Midbrain (tissue), 1 donor: Measurements from ENCODE around the gene CEP164.
"Not testable (repeated sequence)": the region's sequence is repeated elsewhere in the genome, so short reads cannot be mapped to it uniquely, and the experiment has no call there.

ENCODE experiments used
- DNase-seq: peaks from one replicate; lab custom pipeline; 2025; lab: John Stamatoyannopoulos, UW

Gene CEP164

DNA sequence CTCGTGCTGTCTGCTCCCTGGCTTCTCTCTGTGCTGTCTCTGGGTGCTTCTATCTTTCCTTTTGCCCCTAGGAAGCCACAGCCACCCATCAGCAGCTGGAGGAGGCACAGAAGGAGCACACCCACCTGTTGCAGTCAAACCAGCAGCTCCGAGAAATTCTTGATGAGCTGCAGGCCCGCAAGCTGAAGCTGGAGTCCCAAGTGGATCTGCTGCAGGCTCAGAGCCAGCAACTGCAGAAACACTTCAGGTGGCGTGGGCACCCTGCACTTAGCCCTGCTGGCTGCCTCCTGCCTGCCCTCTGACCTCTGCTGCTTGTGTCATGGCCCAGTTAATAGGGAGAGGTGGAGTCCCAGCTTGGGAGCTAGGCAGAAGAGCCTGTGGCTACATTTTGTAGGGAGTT is 67.8 kb downstream of the CEP164 start:
- no peak for DNase-seq

DNA sequence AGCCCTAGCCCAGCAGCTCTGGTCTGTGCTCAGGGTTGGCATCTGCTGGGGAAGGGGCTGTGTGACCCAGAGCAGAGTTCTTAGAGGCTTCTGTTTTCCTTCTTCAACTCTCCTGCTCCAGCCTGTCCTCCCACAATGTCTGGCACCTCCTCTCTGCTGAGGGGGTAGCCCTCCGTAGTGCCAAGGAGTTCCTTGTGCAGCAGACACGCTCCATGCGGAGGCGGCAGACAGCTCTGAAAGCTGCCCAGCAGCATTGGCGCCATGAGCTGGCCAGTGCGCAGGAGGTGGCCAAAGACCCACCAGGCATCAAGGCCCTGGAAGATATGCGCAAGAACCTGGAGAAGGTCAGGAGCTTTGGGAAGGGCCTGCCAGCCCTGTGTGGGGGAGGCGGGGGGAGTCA is 69.3 kb downstream of the CEP164 start:
- DNase-seq = no peak

DNA sequence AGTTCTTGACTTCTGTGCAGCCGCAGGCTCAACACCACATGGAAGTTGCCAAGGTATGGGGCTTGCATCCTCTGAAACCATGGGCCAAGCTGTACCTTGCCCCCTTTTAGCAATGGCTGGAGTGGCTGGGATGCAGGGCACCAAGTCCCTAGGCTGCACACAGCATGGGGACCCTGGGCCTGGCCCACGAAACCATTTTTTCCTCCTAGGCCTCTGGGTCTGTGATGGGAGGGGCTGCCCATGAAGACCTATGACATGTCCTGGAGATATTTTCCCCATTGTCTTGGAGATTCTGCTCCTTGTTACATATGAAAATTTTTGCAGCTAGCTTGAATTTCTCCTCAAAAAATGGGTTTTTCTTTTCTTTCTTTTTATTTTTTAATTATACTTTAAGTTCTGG is 71.0 kb downstream of the CEP164 start:
- not testable (repeated sequence) for DNase-seq

DNA sequence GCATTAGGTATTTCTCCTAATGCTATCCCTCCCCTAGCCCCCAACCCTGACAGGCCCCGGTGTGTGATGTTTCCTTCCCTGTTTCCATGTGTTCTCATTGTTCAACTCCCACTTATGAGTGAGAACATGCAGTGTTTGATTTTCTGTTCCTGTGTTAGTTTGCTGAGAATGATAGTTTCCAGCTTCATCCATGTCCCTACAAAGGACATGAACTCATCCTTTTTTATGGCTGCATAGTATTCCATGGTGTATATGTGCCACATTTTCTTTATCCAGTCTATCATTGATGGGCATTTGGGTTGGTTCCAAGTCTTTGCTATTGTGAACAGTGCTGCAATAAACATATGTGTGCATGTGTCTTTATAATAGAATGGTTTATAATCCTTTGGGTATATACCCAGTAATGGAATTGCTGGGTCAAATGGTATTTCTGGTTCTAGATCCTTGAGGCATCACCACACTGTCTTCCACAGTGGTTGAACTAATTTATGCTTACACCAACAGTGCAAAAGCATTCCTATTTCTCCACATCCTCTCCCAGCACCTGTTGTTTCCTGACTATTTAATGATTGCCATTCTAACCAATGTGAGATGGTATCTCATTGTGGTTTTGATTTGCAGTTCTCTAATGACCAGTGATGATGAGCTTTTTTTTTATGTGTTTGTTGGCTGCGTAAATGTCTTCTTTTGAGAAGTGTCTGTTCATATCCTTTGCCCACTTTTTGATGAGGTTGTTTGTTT is 71.6 kb downstream of the CEP164 start:
- not testable (repeated sequence) for DNase-seq

DNA sequence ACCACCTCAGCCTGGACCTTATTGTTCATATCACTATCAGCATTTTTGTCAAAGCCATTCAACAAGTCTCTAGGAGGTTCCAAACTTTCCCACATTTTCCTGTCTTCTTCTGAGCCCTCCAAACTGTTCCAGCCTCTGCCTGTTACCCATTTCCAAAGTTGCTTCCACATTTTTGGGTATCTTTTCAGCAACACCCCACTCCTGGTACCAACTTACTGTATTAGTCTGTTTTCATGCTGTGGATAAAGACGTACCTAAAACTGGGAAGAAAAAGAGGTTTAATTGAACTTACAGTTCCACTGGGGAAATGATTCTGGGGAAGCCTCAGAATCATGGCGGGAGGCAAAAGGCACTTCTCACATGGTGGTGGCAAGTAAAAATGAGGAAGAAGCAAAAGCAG is 78.2 kb downstream of the CEP164 start:
- DNase-seq = not testable (repeated sequence)

DNA sequence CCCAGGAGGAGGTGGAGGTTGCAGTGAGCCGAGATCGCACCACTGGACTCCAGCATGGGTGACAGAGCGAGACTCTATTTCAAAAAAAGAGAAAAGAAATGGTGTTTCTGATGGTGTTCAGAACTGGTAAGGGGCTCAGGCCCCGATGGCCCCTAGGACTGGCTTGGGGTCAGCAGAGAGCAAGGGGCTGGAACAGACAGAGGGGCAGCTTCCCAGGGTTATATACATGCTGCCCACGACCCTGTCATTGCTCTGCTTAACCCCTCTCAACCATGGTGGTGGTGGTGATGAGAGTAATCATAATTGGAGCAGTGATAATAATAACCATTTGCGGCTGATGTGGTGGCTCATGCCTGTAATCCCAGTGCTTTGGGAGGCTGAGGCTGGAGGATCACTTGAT is 79.4 kb downstream of the CEP164 start:
- no peak for DNase-seq

DNA sequence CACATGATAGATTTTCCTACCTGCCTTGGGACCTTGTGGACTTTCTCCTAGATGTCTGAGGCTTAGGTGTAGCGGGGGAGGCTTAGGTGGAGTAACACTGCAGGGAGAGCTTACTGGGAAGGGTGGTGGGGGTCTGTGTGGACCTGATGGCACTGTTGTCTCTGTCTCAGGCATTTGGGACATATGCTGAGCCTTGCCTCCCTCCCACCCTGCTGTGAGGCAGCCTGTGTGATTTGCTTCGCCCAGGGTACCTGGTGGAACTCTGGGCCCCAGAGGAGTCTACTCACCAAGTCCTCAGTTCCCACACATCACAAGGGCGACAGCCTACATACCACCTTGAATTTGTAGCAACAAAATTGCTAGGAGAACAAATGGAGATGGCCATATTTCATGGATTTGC is 80.7 kb downstream of the CEP164 start:
- no peak for DNase-seq

DNA sequence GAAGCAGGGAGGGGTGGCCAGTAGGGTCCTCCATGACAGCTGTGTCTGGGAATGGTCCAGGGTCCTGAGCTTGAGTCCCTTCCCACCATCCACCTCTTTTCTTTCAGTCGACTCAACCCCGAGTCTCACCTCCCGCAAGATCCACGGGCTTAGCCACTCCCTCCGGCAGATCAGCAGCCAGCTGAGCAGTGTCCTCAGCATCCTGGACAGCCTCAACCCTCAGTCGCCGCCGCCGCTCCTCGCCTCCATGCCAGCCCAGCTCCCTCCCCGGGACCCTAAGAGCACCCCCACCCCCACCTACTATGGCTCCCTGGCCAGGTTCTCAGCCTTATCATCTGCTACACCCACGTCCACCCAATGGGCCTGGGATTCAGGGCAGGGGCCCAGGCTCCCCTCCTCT is 81.9 kb downstream of the CEP164 start:
- DNase-seq = no peak

DNA sequence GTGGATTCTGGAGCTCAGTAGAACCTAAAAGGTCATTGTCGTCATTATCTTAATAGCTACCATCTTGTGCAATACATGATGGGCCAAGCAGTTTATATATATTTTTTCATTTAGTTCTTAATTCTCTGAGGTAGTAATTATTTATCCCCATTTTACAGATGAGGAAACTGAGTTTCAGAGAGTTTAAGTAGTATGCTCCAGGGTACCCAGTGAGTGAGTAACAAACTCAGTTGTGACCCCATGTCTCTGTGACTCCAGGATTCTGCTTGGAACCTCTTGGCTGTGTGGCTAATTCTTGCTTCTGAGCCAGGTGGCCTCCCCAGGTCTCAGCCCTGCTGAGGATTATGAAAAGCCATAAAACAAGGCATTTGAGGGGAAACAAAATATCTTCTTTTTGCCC is 82.6 kb downstream of the CEP164 start:
- no peak for DNase-seq

DNA sequence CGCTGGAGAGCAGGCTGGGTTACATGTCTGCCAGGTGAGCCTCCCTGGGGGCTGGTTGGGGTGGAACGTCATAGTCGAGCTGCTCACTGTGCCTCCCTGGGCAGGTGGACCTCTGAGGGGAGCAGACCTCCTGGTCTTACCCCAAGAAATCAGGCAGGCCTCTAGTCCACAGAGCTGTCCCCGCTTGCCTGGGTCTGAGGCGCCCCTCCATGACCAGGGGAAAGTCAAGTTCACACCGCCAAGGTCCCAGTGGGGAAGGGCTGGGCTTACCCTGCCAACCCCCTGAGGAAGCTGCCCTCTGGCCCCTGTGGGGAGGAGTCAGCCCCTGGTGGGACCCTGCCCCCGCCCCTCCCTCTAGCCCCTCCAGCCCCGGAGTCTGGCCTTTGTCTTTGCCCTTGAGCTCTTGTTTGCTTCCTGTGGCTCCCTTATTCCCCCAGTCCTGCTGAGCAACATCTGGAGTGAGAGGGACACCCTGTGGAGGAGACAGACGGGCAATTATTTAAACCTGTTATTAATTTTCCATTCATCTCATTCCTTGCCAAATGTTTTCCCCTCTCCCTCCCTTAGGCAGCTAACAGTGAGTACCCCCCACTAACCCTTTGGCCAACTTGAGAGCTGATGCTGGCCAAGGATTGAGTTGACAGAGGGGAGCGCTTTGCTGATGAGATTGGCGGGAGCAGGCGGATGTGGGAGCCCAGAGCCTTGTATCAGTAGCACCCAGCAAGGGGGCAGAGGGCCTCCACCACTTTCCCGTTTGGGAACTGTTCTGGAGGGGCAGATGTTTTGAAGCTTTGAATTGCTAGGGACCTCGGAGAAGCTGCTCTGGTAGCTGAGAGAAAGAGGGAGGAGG is 83.4 kb downstream of the CEP164 start:
- DNase-seq = no peak

DNA sequence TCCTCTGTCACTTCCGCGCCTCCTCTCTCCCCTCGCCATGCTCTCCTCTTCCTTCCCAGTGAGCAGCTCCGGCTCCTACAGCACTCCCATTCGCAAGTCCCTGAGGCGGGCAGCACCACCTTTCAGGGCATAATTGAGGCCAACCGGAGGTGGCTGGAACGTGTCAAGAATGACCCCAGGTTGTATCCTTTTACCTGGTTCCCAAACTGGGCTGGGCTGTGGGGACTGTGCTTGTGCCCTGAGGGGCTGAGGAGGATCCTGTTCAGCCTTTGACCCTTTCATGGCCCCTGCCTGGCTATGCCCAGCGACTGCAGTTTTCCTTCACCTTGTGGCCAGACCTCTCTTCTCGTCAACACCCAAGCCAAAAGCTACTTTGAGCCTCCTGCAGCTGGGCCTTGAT is 84.1 kb downstream of the CEP164 start:
- no peak for DNase-seq

DNA sequence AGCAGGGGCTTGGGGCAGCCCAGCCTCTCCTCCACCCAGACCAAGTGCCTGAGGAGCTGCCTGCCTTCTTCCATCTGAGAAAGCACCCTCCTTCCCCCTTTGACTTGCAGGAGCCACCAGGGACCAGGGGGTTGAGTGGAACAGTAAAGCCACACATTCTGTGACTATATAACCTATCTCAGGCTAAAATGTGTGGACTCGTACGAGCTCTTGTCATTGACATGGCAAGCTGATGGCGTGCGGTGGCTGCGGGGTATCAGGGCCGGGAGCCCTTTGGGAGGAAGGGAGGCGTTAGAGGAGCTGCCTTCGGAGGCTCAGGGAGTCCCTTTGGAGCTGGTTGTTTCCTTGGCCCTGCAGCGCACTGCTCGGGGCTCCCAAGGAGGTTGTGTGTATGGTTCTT is 84.5 kb downstream of the CEP164 start:
- no peak for DNase-seq

DNA sequence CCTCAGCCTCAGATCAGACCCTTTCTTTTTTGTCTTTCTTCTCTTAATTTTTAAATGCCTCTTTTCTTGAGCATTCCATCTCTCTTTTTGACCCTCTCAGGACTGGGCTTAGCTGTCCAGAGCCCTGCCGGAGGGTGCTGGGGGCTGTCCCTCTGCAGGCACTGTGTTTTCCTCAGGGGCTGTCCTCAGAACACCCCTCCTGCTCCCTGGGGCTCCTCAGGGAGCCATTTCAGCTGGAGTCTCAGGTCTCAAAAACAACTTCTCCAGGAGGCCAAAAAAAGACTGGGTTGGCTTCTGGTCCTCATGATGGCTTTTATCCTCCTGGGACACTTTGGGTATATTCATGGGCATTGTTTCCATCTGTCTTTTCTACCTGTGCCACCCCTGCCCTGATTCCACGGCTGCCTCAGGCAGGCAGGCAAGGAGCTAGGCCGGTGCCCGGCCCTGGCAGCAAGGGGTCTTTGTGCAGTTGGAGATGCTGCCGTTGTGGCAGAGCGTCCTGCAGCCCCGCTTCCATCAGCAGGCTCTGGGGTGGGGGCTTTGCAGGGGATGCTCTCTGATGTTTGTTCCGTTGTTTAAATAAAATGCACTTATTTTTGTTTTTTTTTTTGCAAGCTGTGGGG is 85.1 kb downstream of the CEP164 start:
- no peak for DNase-seq

DNA sequence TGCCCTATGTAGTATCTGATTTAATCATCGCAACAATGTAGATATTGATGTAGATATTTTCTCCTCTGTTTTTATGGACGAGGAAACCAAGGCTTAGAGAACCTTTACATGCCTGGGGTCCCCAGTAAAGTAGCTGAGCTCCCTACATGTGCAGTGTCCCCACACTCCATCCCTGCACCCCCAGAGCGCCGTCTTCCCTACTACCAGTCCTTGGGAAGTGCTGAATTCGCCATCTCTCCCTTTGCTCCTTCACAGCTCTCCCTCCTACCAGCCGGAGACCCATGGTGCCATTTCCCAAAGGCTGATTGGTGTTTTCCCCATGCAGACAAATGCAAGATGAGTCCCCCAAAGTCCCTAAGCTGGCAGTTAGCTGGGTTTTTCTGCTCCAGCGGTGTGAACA is 86.0 kb downstream of the CEP164 start:
- DNase-seq = no peak

DNA sequence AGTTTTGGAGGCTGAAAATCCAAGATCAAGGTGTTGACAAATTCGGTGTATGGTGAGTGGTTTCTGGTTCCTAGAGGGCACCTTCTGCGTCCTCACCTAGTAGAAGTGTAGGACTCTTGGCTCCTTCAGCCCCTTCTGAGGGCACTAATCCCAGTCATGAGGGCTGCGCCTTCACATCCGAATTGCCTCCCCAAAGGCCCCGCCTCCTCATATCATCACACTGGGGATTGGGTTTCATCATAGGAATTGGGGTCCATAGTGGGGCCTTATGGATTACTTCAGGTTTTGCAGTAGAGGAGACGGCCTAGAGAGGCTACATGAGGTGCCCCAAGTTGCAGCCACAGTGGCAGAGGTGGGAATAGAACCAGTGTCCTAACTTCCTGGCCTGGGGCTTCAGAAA is 87.1 kb downstream of the CEP164 start:
- no peak for DNase-seq

DNA sequence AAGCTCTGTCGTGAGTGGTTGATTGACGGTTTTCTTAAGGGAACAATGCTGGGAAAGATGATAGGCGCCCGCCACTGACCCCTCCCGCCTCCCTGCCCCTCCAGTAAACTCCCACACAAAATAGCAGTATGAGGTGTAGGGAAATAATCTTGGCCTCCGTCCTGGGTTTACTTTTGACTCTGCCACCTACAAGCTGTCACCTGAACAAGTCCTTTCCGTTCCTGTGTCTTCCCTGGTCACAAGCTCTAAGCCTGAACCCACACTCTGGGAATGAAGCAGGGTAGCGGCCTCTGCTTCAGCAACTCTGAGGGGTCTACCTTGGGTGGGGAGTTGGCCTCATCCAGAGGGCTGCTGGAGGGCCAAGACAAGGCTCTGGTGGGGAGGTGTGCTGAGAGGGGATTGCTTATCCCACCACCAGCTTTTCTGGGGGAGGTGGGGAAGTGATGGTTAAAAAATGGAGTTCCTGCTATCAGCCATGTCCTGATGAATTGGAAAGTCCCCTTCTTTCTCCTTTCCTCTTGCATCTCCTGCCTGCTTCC is 87.8 kb downstream of the CEP164 start:
- DNase-seq = no peak

DNA sequence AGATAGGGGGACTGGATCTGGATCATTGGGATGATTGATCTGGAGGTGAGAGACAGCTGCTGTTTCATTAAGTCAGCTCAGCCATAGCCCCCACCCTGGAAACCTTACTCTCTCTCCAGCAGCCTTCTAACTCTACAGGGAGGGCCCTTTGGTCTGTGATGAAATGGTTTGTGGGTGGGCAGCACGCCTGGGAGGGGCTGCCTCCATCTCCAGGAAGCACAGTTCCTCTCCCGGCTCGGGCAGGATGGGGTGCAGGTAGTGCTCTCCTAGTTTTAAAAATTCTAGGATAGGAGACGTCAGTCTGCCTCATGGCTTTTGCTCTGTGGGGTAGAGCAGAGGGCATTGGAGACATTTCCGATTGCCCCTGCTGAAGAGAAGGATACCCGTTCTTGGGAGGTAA is 89.7 kb downstream of the CEP164 start:
- DNase-seq = no peak

DNA sequence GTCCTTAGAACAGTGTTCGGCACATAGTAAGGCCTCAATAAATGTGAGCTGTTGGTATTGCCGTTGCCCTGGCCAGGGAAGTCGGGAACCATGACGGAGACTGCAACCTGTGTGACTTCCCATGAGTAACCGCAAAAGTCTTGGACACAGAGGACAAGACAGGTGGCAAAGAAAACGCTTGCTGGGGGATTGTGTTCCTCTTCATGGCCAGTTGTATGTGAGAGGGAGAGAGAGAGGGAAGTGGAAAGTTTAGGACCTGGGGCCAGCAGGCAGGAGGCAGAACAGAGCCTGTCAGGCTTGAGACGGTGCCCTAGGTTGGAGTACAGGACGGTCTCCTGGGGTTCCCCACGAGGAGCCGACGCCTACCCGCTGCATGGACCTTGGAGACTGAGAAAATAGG is 90.2 kb downstream of the CEP164 start:
- no peak for DNase-seq

DNA sequence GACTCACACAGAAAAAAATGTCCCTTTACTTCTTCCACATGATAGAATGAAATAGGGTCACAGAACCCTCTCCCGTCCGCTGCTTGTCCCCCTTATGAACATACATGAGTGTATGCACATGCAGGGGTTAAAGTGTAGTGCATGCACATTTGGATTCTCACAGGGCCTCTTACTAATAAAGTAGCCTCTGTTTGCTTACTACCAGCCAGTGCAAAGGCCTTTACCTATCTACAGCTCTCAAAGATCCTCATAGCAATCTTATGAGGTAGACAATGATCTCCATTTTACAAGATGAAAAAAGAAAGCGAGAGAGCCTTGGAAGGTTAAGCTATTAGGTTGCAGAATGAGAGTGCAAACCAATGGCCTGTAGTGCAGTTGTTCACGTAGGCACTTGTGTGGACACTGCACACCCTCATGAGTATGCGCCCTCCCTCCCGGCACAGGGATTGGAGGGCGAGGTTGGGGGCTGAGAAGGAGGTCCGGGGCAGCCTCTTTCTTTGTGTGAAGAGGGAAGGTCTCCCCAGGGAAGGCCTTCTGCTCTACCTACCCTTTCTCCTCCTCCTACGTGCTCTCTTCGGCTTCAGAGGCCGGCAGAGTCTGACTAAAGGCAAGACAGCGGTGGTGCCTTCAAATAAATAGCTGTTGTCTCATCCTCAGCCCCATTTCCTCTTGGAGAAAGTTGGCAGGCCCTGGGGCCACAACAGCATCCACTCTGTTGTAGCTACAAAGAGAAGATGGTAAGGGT is 91.3 kb downstream of the CEP164 start:
- no peak for DNase-seq

DNA sequence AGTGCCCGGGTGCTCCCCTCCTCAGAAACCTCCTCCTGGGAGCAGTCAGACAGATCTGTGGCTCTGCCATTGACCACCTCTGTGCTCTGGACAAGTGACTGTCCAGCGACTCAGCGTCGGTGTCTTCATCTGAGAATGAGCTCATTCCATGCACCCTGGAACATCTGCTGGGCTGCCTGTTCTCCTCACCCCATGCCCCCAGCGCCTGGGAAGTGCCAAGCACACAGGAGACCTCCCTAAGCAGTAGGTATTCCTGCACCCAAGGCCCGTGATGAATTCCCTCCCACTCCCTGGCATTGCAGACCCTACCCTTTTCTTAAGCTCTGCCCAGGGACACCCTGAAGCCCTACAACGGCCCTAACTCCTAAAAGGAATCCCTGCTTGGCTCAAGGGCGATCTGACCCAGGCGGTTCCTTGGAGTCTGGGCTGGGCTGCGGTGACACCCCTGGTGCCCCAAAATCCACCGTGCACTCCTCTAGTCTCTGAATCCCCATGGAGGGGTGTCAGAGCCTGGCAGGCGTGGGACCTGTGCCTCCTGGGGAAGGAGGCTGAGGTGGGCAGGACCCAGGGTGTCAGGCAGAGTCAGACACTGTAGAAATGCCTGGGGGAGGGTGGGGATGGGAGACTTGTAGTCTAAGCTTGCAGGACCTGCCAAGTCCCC is 92.0 kb downstream of the CEP164 start:
- DNase-seq = no peak

DNA sequence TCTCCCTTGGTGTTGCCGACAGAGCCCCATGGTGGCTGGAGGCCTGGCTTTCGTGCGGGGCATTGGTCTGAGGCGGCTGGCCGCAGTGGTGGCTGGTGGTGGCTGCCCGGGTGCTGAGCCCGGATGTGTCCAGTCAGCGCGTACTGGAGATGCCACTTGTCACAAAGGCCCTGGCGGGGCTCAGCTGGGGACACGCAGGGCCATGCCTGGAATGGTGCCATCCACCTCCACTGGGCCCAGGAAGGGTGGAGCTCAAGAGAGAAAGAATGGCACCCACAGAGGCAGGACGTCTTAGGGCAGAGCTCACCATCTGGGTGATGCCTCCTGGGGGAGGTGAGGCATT is 92.5 kb downstream of the CEP164 start:
- DNase-seq = no peak

DNA sequence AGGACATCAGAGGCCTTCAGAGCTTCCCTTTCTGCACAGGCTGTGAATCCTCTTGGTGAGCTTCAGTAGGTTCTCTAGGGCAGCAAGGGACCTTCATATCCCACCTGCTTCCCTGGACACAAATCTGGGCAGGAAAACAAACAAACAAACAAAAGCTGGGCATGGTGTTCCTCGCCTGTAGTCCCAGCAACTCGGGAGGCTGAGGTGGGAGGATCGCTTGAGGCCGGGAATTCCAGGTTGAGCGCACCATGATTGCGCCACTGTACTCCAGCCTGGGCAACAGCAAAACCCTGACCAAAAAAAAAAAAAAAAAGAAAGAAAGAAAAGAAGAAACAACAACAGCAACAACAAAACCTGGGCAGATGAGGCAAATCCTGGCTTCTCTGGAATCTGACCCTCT is 92.9 kb downstream of the CEP164 start:
- DNase-seq = no peak
